ENCODE measurements around the gene SH3TC1.

The SH3TC1 gene

DNA sequence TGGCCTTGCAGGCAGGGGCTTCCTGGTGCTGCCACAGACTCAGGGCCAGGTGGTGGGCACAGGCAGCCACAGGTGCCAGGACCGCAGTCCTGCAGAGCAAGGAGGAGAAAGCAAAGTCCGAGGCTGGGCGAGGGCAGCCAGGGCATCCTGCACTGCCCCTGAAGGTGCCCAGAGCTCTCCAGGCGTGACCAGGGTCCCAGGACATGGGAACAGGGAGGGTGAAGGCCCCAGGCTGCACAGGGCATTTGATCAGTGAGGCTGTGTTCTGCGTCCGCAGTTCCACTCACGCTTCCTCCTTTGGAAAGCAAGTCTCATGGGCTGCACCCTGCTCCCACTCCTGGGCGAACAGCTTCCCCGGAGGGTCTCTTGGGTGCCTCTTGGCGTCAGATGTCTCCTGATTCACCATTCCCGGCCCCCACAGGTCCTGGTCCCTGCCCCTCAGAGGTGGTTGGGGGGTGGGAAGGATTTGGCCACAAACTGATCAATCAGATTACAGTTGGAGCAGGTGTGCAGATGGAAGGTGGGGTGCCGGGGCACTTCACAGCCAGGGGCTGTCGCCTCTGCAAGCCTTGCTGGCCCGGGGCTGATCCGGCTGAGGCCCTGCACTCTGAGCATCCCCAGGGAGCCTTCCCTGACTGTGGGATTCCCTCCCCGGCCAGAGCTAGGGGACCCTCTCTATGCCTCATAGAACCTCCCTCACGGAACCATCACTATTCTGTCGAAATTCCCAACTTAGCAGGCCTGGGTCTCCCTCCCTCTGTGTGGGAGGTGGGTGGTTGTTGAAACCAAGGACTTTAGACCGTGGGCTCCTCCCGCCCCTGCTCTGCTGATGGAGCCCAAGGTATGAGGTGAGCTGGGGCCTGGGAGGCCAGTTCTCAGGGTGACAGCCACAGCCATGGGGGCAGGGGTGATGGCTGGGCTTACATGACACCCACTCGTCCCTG is 3.3 kb downstream of the SH3TC1 start:
- ChIA-PET POLR2A (no interaction called here), CTCF (interaction anchor here (1.9 to 2.0 kb wide), 2 partner anchors 25 to 201 kb away, joined by 5 to 7 read pairs; no protein-coding TSS in a partner anchor)
- TF ChIP-seq CTCF (IDR thresholded peaks at IDR 0.05; ENCODE audit: insufficient read depth, low read length, missing control alignments) = no peak
- no peak for DNase-seq (ENCODE audit: low read depth, low spot score)
- H3K4me3 ChIP-seq (ENCODE audit: low read depth, low read length) = no peak overlapping the region

DNA sequence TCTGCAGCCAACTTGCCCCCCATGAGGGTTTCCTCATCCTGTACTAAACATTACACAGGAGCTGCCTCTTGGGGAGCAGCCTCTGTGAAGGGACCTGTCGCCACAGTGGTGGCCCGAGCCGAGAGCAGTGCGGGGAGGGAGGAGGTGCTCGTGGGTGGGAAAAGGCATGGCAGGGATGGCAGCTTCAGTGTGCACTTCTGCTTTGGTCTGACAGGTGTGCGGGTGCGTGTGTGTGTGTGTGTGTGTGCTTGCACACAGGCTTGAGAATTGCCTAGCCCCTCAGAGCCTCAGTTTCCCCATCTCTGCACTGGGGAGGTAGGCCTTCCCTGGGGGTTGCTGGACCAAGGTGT is 3.9 kb downstream of the SH3TC1 start:
- no peak for TF ChIP-seq CTCF (IDR thresholded peaks at IDR 0.05; ENCODE audit: insufficient read depth, low read length, missing control alignments)
- no peak overlapping the region for H3K4me3 ChIP-seq (ENCODE audit: low read depth, low read length)
- DNase-seq (ENCODE audit: low read depth, low spot score) = no peak
- ChIA-PET POLR2A (no interaction called here), CTCF (no interaction called here)

GRCh38 chr4:8203817-8204216 is 4.7 kb downstream of the SH3TC1 start:
- ChIA-PET CTCF (no interaction called here), POLR2A (no interaction called here)
- H3K4me3 ChIP-seq (ENCODE audit: low read depth, low read length) = no peak overlapping the region
- TF ChIP-seq CTCF (IDR thresholded peaks at IDR 0.05; ENCODE audit: insufficient read depth, low read length, missing control alignments) = no peak
- no peak for DNase-seq (ENCODE audit: low read depth, low spot score)

GRCh38 chr4:8204576-8205227 is 5.6 kb downstream of the SH3TC1 start:
- CTCF ChIA-PET = no interaction called here
- no peak for DNase-seq (ENCODE audit: low read depth, low spot score)
- TF ChIP-seq CTCF (IDR thresholded peaks at IDR 0.05; ENCODE audit: insufficient read depth, low read length, missing control alignments) = no peak
- POLR2A ChIA-PET = no interaction called here
- no peak overlapping the region for H3K4me3 ChIP-seq (ENCODE audit: low read depth, low read length)

DNA sequence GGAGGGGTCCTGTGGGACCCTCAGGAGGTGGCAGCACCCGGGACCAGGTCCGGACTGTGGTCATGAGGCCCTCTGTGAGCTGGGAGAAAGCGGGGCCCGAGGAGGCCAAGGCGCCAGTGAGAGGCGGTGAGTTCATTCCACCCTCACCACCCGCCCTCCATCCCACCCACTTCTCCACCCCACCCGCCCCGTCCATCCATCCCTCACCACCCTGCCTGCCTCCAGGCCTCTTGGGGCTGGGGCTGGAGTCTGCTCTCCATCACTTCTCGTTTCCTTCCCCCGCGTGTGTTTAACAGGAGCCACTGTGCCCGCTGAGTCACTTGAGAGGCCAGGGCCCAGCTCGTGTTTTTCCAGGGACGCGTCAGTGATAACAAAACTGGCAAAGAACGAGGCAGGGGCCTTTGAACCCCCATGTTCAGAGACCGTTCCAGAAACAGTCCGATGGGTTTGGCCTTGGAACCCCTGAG is 6.2 kb downstream of the SH3TC1 start:
- TF ChIP-seq CTCF (IDR thresholded peaks at IDR 0.05; ENCODE audit: insufficient read depth, low read length, missing control alignments) = no peak
- DNase-seq (ENCODE audit: low read depth, low spot score) = no peak
- ChIA-PET POLR2A (no interaction called here), CTCF (no interaction called here)
- no peak overlapping the region for H3K4me3 ChIP-seq (ENCODE audit: low read depth, low read length)
